ENCODE measurements around the gene SFT2D3. TPM values are rescaled to one million over a fixed set of nuclear protein-coding genes. Genes with fewer than 3 reads are reported as not detected.

The SFT2D3 gene
- total RNA-seq, 1 experiment from 2014 or later, result 5.6 TPM

- H3K4me3 ChIP-seq (ENCODE audit: low read depth in 2 of 2, low read length in 2 of 2), result no peak overlapping the region
- BruUV-seq (replicated peaks), result no TSS peak
- in situ Hi-C loops (cut with HindIII; ENCODE audit: low pct_unique_long_range_greater_than_20kb, low sequenced_read_pairs) (no loop called here), intact Hi-C loops (cut with micrococcal nuclease; ENCODE audit: unreplicated experiment) (no loop called here)
- no peaks in the 10 kb centered on the region; the same call in 1 of the 2 replicates for H3K36me3 ChIP-seq (ENCODE audit: control insufficient read depth, insufficient read depth, low read length)
- ChIA-PET CTCF (no interaction called here), POLR2A (no interaction called here)
- no peak overlapping the region for H3K27ac ChIP-seq (ENCODE audit: low read length)
- TF ChIP-seq CTCF (IDR thresholded peaks at IDR 0.05) (no peak), REST (IDR thresholded peaks at IDR 0.05; ENCODE audit: insufficient read depth in 1 of 2, low read depth in 2 of 2, low read length in 1 of 2) (no peak), SIN3A (IDR thresholded peaks at IDR 0.05; ENCODE audit: borderline replicate concordance, insufficient read depth, low read depth, low read length) (no peak), TCF7L2 (IDR thresholded peaks at IDR 0.05; ENCODE audit: low read depth, low read length) (no peak), POLR2AphosphoS5 (IDR thresholded peaks at IDR 0.05; ENCODE audit: low read depth, low read length) (no peak)
- DNase-seq (ENCODE audit: low read depth, low spot score) (no peak), ATAC-seq (no peak)
- no peaks in the 10 kb centered on the region for H3K27me3 ChIP-seq (ENCODE audit: control insufficient read depth, insufficient read depth, low read length)
- H3K4me1 ChIP-seq (ENCODE audit: control insufficient read depth, insufficient read depth, low read length), result no peaks in the 10 kb centered on the region
- H3K9me3 ChIP-seq (ENCODE audit: control insufficient read depth, insufficient read depth, low read depth, low read length), result no peaks in the 10 kb centered on the region
Measured at GRCh38 chr2:127737892-127738291, 36.6 kb downstream of the SFT2D3 start.

GRCh38 chr2:127739800-127740199 lies 38.5 kb downstream of the SFT2D3 start:
- no TSS peak for BruUV-seq (replicated peaks)
- intact Hi-C loops (cut with micrococcal nuclease; ENCODE audit: unreplicated experiment), result no loop called here
- CTCF ChIA-PET, result no interaction called here

More at GRCh38 chr2:127739800-127740199, 38.5 kb downstream of the SFT2D3 start:
- DNase-seq (ENCODE audit: low read depth, low spot score), result no peak
- no peaks in the 10 kb centered on the region for H3K9me3 ChIP-seq (ENCODE audit: control insufficient read depth, insufficient read depth, low read depth, low read length)
- peaks cover 3% of the 10 kb centered on the region; the same call in 1 of the 2 replicates for H3K36me3 ChIP-seq (ENCODE audit: control insufficient read depth, insufficient read depth, low read length)
- H3K4me3 ChIP-seq (ENCODE audit: low read depth in 2 of 2, low read length in 2 of 2), result no peak overlapping the region
- no peaks in the 10 kb centered on the region for H3K4me1 ChIP-seq (ENCODE audit: control insufficient read depth, insufficient read depth, low read length)
- POLR2A ChIA-PET, result no interaction called here
- TF ChIP-seq REST (IDR thresholded peaks at IDR 0.05; ENCODE audit: insufficient read depth in 1 of 2, low read depth in 2 of 2, low read length in 1 of 2) (no peak), POLR2AphosphoS5 (IDR thresholded peaks at IDR 0.05; ENCODE audit: low read depth, low read length) (no peak), CTCF (IDR thresholded peaks at IDR 0.05) (no peak), TCF7L2 (IDR thresholded peaks at IDR 0.05; ENCODE audit: low read depth, low read length) (no peak), SIN3A (IDR thresholded peaks at IDR 0.05; ENCODE audit: borderline replicate concordance, insufficient read depth, low read depth, low read length) (no peak)
- H3K27me3 ChIP-seq (ENCODE audit: control insufficient read depth, insufficient read depth, low read length), result no peaks in the 10 kb centered on the region
- no peak overlapping the region for H3K27ac ChIP-seq (ENCODE audit: low read length)
- ATAC-seq, result no peak
- in situ Hi-C loops (cut with HindIII; ENCODE audit: low pct_unique_long_range_greater_than_20kb, low sequenced_read_pairs), result no loop called here
